ENCODE measurements around the gene LYST.

The LYST gene

GRCh38 chr1:235635938-235636662, 230.6 kb downstream of the LYST start:
- no peaks in the 10 kb centered on the region for H3K4me1 ChIP-seq (ENCODE audit: control insufficient read depth, low read length)
- no peaks in the 10 kb centered on the region for H3K79me2 ChIP-seq (ENCODE audit: control insufficient read depth, low read length)
- H4K20me1 ChIP-seq (ENCODE audit: control insufficient read depth, insufficient read depth, low read depth, low read length), result no peaks in the 10 kb centered on the region
- H3K27me3 ChIP-seq (ENCODE audit: control insufficient read depth, low read length), result no peaks in the 10 kb centered on the region; the same call in 1 of the 2 replicates
- no peak overlapping the region for H3K27ac ChIP-seq (ENCODE audit: low read depth, low read length)
- H3K9me3 ChIP-seq (ENCODE audit: control insufficient read depth, insufficient read depth, low read length), result no peaks in the 10 kb centered on the region
- no peak for TF ChIP-seq EZH2phosphoT487 (IDR thresholded peaks at IDR 0.05; ENCODE audit: borderline replicate concordance, low read length)
- TF ChIP-seq CTCF (IDR thresholded peaks at IDR 0.05; ENCODE audit: low read depth, low read length, poor library complexity, severe bottlenecking), result no peak
- no peak overlapping the region for H3K4me3 ChIP-seq (ENCODE audit: low read length)
- H3K9me2 ChIP-seq (replicated peaks; ENCODE audit: control insufficient read depth, low read length), result no peaks in the 10 kb centered on the region
- H3K36me3 ChIP-seq (ENCODE audit: control insufficient read depth, low read length), result no peaks in the 10 kb centered on the region
- no peaks in the 10 kb centered on the region for H3F3A ChIP-seq (ENCODE audit: control insufficient read depth, insufficient read depth)
- no peak overlapping the region for H3K4me2 ChIP-seq (ENCODE audit: low read length)

- H3K4me3 ChIP-seq (ENCODE audit: low read length), result no peak overlapping the region
- H3K4me1 ChIP-seq (ENCODE audit: control insufficient read depth, low read length), result no peaks in the 10 kb centered on the region
- no peak overlapping the region for H3K27ac ChIP-seq (ENCODE audit: low read depth, low read length)
These were observed 234.0 kb downstream of the LYST start for GRCh38 chr1:235632506-235633401.

GRCh38 chr1:235631816-235632215, 234.9 kb downstream of the LYST start:
- no peaks in the 10 kb centered on the region for H3K9me3 ChIP-seq (ENCODE audit: control insufficient read depth, insufficient read depth, low read length)
- no peaks in the 10 kb centered on the region for H3F3A ChIP-seq (ENCODE audit: control insufficient read depth, insufficient read depth)
- no peaks in the 10 kb centered on the region for H3K9me2 ChIP-seq (replicated peaks; ENCODE audit: control insufficient read depth, low read length)
- H4K20me1 ChIP-seq (ENCODE audit: control insufficient read depth, insufficient read depth, low read depth, low read length), result no peaks in the 10 kb centered on the region
- no peak overlapping the region for H3K4me2 ChIP-seq (ENCODE audit: low read length)
- no peaks in the 10 kb centered on the region for H3K4me1 ChIP-seq (ENCODE audit: control insufficient read depth, low read length)
- no peak for TF ChIP-seq EZH2phosphoT487 (IDR thresholded peaks at IDR 0.05; ENCODE audit: borderline replicate concordance, low read length)
- TF ChIP-seq CTCF (IDR thresholded peaks at IDR 0.05; ENCODE audit: low read depth, low read length, poor library complexity, severe bottlenecking), result no peak
- H3K36me3 ChIP-seq (ENCODE audit: control insufficient read depth, low read length), result no peaks in the 10 kb centered on the region
- no peaks in the 10 kb centered on the region for H3K79me2 ChIP-seq (ENCODE audit: control insufficient read depth, low read length)
- H3K4me3 ChIP-seq (ENCODE audit: low read length), result no peak overlapping the region
- no peak overlapping the region for H3K27ac ChIP-seq (ENCODE audit: low read depth, low read length)
- no peaks in the 10 kb centered on the region; the same call in 1 of the 2 replicates for H3K27me3 ChIP-seq (ENCODE audit: control insufficient read depth, low read length)

More at GRCh38 chr1:235632506-235633401, 234.0 kb downstream of the LYST start:
- Histone ChIP-seq H3K9me2 (replicated peaks; ENCODE audit: control insufficient read depth, low read length) (no peaks in the 10 kb centered on the region), H3K36me3 (ENCODE audit: control insufficient read depth, low read length) (no peaks in the 10 kb centered on the region), H3K9me3 (ENCODE audit: control insufficient read depth, insufficient read depth, low read length) (no peaks in the 10 kb centered on the region), H4K20me1 (ENCODE audit: control insufficient read depth, insufficient read depth, low read depth, low read length) (no peaks in the 10 kb centered on the region), H3K79me2 (ENCODE audit: control insufficient read depth, low read length) (no peaks in the 10 kb centered on the region), H3F3A (ENCODE audit: control insufficient read depth, insufficient read depth) (no peaks in the 10 kb centered on the region), H3K4me2 (ENCODE audit: low read length) (no peak overlapping the region), H3K27me3 (ENCODE audit: control insufficient read depth, low read length) (no peaks in the 10 kb centered on the region; the same call in 1 of the 2 replicates)
- TF ChIP-seq EZH2phosphoT487 (IDR thresholded peaks at IDR 0.05; ENCODE audit: borderline replicate concordance, low read length) (no peak), CTCF (IDR thresholded peaks at IDR 0.05; ENCODE audit: low read depth, low read length, poor library complexity, severe bottlenecking) (no peak)

All from DOHH2 (cell line).